ENCODE results near the gene SPRYD3. TPM values are rescaled to one million over a fixed set of nuclear protein-coding genes. Genes with fewer than 3 reads are reported as not detected.
"Not testable (repeated sequence)": the region's sequence is repeated elsewhere in the genome, so short reads cannot be mapped to it uniquely, and the experiment has no call there.

The SPRYD3 gene
- polyA plus RNA-seq (ENCODE audit: insufficient read length in 12 of 12), result 10 to 100 TPM in 11 of 12 donors, not detected in 1; 14.7 to 34.8 (median 17.9) TPM
- long read RNA-seq, donor 1, partial matches to known transcripts, result 0 of 3 reads
- long read RNA-seq, donor 1, other reads (novel, unspliced or antisense), result 0 of 3 reads
- long read RNA-seq, donor 2, transcript SPRYD3-201 (11 exons, 2,932 nt), result major isoform, 7 of 7 reads
- long read RNA-seq, donor 2, partial matches to known transcripts, result 0 of 7 reads
- long read RNA-seq, donor 2, other reads (novel, unspliced or antisense), result 0 of 7 reads
- long read RNA-seq, donor 3, partial matches to known transcripts, result 0 of 2 reads
- long read RNA-seq, donor 3, other reads (novel, unspliced or antisense), result 0 of 2 reads
- long read RNA-seq, donor 4, partial matches to known transcripts, result 0 of 1 reads
- long read RNA-seq, donor 4, other reads (novel, unspliced or antisense), result 0 of 1 reads
- long read RNA-seq, donor 5, result 0 reads
- long read RNA-seq, donor 6, partial matches to known transcripts, result 0 of 1 reads
- long read RNA-seq, donor 6, other reads (novel, unspliced or antisense), result 0 of 1 reads
- long read RNA-seq, donor 7, partial matches to known transcripts, result 0 of 3 reads
- long read RNA-seq, donor 7, other reads (novel, unspliced or antisense), result 0 of 3 reads
- long read RNA-seq, donor 8, transcript SPRYD3-201 (11 exons, 2,932 nt), result major isoform, 10 of 10 reads
- long read RNA-seq, donor 8, partial matches to known transcripts, result 0 of 10 reads
- long read RNA-seq, donor 8, other reads (novel, unspliced or antisense), result 0 of 10 reads
- long read RNA-seq, donor 9, partial matches to known transcripts, result 0 of 4 reads
- long read RNA-seq, donor 9, other reads (novel, unspliced or antisense), result 0 of 4 reads
- long read RNA-seq, donor 10, transcript SPRYD3-201 (11 exons, 2,932 nt), result major isoform, 5 of 5 reads
- long read RNA-seq, donor 10, partial matches to known transcripts, result 0 of 5 reads
- long read RNA-seq, donor 10, other reads (novel, unspliced or antisense), result 0 of 5 reads
- long read RNA-seq, donor 11, transcript SPRYD3-201 (11 exons, 2,932 nt), result major isoform, 8 of 8 reads
- long read RNA-seq, donor 11, partial matches to known transcripts, result 0 of 8 reads
- long read RNA-seq, donor 11, other reads (novel, unspliced or antisense), result 0 of 8 reads

- DNase-seq, result peak; percentile 97
Measured at GRCh38 chr12:53079226-53080117, at the start of gene SPRYD3. Gene SPRYD3 (minus strand): TSS chr12:53079390. CDS start chr12:53079333, 57 bp downstream.

- no peak for DNase-seq
Measured at GRCh38 chr12:53127169-53127568, 48.0 kb upstream of the SPRYD3 start.

- no peak for DNase-seq
Measured at GRCh38 chr12:53124352-53124723, 45.1 kb upstream of the SPRYD3 start.

DNA sequence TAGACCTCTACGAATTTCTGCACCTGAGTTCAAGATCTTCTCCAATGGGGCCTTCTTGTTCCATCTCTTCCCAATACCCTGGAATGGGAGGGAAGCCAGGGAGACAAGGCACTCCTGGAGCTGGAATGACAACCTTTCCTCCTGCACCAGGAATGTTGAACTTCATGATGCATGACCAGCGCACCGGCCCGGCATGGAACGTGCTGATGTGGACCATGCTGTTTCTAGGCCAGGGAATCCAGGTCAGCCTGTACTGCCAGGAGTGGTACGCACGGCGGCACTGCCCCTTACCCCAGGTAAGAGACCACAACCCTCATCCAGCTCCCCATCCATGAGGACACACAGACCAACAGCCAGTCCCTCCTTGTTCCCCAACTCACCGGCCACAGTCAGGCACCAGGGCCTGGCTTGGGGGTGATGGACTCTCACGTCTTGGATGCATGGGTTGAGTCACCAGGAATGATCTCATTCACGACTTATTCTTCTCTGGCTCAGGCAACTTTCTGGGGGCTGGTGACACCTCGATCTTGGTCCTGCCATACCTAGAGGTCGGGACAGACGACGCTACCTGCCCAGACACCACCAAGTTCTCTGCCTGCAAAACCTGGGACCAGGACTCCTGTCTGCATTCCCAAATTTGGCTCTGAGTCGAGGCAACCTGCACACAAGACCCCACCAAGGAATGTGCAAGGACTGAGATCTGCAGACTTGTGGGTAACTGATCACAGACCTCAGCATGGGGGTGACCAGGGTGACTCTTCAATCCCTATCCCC is 44.6 kb upstream of the SPRYD3 start:
- DNase-seq, result no peak

GRCh38 chr12:53122961-53123468 is 43.8 kb upstream of the SPRYD3 start:
- no peak for DNase-seq

GRCh38 chr12:53120685-53121525 is 41.7 kb upstream of the SPRYD3 start:
- DNase-seq, result no peak

- DNase-seq, result no peak
Measured at GRCh38 chr12:53118751-53119300, 39.6 kb upstream of the SPRYD3 start.

- no peak for DNase-seq
Measured at GRCh38 chr12:53115891-53116648, 36.9 kb upstream of the SPRYD3 start.

DNA sequence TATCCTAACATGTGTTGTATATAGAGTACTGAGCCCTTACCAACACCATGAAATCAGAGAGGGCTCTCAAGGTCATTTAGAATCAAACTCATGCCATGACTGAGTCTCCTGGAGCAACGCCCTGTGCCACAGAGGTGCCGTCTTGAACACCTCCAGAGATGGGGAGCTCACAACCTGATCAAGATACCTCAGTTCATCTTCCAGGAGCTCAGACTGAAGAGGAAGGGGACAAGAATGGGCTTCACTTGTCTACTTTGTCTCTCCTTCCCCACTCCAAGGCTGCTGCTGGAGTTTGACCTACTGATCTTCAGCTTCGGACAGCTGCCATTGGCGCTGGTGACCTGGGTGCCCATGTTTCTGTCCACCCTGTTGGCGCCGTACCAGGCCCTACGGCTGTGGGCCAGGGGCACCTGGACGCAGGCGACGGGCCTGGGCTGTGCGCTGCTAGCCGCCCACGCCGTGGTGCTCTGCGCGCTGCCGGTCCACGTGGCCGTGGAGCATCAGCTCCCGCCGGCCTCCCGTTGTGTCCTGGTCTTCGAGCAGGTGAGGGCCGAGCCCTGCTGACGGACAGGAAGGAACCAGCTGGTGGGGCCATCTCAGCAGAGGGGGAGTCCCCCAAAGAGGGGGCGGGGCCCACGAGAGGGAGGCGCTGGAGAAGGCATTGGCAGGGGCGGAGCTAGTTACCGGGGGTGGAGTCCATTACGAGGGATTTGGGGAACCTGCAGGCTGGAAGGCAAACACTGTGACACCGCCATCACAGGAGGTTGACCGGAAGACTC is 36.1 kb upstream of the SPRYD3 start:
- no peak for DNase-seq

DNA sequence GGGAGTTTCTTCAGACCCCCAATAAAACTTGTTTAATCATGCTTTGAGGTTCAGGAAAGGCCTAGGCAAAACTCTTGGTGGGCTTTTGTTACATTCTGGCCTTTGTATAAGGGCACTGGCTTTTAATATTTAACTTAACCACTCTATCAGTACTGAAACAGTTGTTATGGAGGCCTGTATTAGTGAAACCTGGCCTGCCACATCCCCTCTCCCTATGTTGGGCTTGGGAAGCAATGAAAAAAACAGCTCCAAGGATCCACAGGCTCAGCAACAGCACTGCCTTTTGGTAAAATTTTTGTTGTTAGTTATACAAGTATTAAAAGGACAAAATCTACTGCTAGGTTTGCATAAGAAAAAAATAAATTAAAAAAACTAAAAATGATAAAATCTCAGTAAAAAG is 34.8 kb upstream of the SPRYD3 start:
- no peak for DNase-seq

GRCh38 chr12:53113136-53113705 is 34.0 kb upstream of the SPRYD3 start:
- no peak for DNase-seq

GRCh38 chr12:53112431-53112830 is 33.2 kb upstream of the SPRYD3 start:
- DNase-seq, result not testable (repeated sequence)

GRCh38 chr12:53107122-53107521 is 27.9 kb upstream of the SPRYD3 start:
- no peak for DNase-seq

DNA sequence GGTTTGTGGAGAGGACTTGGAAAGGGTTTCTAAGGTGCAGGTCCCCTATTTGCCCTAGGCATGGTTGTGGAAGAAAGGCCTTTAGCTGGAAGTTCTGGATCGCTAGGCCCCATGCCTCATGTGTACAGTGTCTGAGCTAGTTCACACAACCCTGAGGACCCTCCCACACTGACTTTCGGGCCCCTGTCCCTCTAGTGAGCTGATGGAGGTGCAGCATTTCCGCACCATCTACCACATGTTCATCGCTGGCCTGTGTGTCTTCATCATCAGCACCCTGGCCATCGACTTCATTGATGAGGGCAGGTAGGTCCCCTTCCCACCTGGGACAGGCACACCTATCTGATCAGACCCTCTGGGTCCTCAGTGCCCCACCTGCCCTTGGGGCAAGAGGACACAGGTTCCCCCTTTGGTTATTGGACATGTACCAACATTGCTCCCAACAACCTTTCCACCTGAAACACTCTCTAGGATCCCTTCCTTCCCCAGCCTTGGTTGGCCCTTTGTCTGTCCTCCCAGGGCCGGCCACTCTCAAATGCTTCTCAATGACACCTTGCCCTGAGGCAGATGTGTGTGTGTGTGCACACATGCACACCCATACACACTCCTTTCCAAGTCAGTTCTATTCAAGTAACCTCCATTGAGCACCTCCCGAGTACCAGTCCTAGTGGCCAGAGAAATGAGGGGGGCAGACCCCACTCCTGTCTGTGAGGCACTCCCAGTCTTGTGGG is 26.7 kb upstream of the SPRYD3 start:
- DNase-seq, result no peak

GRCh38 chr12:53105256-53105655 is 26.1 kb upstream of the SPRYD3 start:
- no peak for DNase-seq

DNA sequence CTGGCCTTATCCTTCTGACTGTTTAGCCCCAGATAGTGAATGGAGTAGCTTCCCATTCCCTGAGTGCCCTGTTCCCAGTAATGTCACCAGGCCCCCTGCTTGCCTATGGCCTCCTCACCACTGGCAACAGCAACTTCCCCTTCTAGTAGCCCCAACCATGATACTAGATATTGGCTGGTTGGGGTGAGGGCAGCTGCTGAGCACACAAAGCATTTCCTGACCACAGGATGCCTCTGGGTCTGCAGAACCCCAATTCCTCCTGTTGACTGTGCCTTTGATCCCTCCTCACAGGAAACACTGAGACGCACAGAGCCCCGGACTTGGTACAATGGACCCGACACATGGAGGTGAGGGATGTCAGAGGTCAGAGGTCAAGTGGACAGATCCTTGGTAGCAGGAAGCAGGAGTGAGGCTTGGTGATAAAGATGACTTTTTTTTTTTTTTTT is 24.7 kb upstream of the SPRYD3 start:
- DNase-seq, result no peak

Data from muscle of arm (tissue), 14 donors.